22Rv1 (cell line): ENCODE data around the gene DGKB.

Source experiments
- H3K27ac ChIP-seq: fragments of 450-650 bp; 2 replicates; pipeline ENCODE4 v1.5.1; 2017
- CTCF ChIP-seq: fragments of 450-650 bp; IDR thresholded peaks from 2 replicates; pipeline ENCODE4 v1.5.1; 2017; ENCODE audit warnings: mild to moderate bottlenecking
- ZFX ChIP-seq: fragments of 450-650 bp; IDR thresholded peaks from 2 replicates; pipeline ENCODE4 v1.6.1; 2017; ENCODE audit warnings: antibody characterized with exemption, borderline replicate concordance

Gene DGKB

GRCh38 chr7:14841086-14841485, 61.5 kb downstream of the DGKB start:
- H3K27ac ChIP-seq, result no peak overlapping the region
- TF ChIP-seq CTCF (no peak), ZFX (no peak)

GRCh38 chr7:14839307-14839706, 63.2 kb downstream of the DGKB start:
- no peak overlapping the region for H3K27ac ChIP-seq
- no peak for TF ChIP-seq ZFX
- TF ChIP-seq CTCF, result no peak

DNA sequence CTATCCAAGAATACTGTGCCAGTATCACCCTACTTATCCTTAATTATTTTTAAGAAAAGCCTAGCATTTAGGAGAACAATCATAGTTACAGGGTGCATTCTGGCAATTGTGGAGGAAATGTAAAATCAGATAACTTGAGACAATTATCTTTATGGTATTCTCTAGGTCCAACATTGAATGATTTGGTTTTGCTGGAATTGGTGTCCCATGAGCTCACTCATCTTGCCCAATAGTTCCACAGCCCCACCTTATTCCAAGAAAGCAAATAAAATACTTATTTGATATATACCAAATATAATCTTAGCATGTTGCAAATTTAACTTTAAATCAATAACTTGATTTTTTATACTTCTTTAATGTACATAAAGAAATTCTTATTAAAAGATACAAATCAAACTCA, 65.3 kb downstream of the DGKB start:
- TF ChIP-seq ZFX (no peak), CTCF (no peak)
- no peak overlapping the region for H3K27ac ChIP-seq

GRCh38 chr7:14836571-14837189, 65.9 kb downstream of the DGKB start:
- TF ChIP-seq ZFX (no peak), CTCF (no peak)
- H3K27ac ChIP-seq, result no peak overlapping the region

- H3K27ac ChIP-seq, result no peak overlapping the region
- TF ChIP-seq ZFX, result no peak
- TF ChIP-seq CTCF, result no peak
Observed at GRCh38 chr7:14836006-14836405, 66.5 kb downstream of the DGKB start.

DNA sequence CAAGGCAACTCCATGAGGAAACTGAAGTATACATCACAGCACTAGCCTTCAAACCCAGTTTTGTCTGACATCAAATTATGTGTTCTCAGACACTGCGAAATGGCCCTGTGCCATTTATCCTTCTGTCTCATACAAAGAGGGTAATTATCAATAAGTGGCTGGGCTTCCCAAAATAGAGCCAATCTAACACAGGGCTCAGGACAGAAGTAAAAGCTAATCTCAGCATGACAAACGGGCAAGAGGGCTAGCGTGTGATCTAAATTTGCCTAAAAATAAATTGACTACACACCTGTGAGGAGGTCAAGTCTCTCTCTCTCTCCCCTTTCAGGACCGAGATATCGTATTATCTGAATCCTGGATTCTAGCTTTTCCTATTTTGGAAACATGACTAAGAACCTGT, 67.2 kb downstream of the DGKB start:
- no peak overlapping the region for H3K27ac ChIP-seq
- no peak for TF ChIP-seq ZFX
- TF ChIP-seq CTCF, result no peak

GRCh38 chr7:14834883-14835282, 67.7 kb downstream of the DGKB start:
- TF ChIP-seq CTCF (no peak), ZFX (no peak)
- H3K27ac ChIP-seq, result no peak overlapping the region
